Cardiac ventricle fibroblast (primary cell): ENCODE data around the gene PNO1. TPM values are rescaled to one million over a fixed set of nuclear protein-coding genes. Genes with fewer than 3 reads are reported as not detected.

ENCODE experiments used
- total RNA-seq: library from RNA; depleted of rRNA; stranded (reverse); fragments of >200 nt; gene quantifications from 2 replicates; pipeline ENCODE4 v1.2.3, GENCODE V29; 2015

Gene PNO1
- total RNA-seq, result 11.3 and 11.9 TPM in 2 replicates

DNA sequence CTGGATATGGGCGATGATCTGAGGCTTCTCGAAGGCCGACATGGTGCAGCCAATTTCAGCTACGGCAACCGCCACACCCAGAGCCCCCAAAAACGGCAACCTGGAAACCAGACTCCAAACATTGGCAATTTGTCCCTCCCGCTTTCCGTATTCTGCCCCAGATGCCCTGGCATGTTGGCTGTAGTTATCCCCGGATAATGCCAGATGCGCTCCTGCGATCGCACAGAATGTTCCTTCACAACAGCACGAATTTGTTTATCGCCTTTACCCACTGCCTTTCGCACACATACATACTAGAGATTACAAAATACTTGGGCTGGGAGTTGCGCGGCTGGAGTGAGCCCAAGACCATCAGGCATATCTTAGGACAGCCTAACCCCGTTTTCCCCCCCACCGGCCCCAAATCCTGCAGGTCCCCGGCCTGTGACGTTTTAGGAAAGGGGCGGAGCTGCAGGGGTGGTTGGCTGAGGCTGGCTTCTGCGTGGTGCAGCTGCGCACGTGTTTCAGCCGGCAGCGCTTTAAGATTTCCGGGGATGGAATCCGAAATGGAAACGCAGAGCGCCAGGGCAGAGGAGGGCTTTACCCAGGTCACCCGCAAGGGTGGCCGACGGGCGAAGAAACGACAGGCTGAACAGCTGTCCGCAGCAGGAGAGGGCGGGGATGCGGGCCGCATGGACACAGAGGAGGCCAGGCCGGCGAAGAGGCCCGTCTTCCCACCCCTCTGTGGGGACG, at the start of gene PNO1:
PNO1 (plus strand) TSS at position 487 of the 732 bp plus-strand sequence; CDS start at position 534, 47 bp downstream.

Other genes with a start within 250 kb of the PNO1 start
- gene C1D, start 94.9 kb upstream of the PNO1 start, total RNA-seq, result 24.8 and 25.8 TPM in 2 replicates
- gene PPP3R1, start 94.6 kb downstream of the PNO1 start, total RNA-seq, result 23.3 and 26.8 TPM in 2 replicates
- gene CNRIP1, start 162.1 kb downstream of the PNO1 start, total RNA-seq, result 30.1 and 32.4 TPM in 2 replicates
- not detected in 2 replicates for gene PLEK, start 207.4 kb downstream of the PNO1 start, total RNA-seq